HEK293 (cell line): ENCODE results near the gene HLA-DMA.

Source experiments
- CTCF ChIA-PET: fragments of 350-600 bp; formaldehyde crosslinking; extraction: SDS; loops from one replicate; lab custom pipeline; 2021; ENCODE audit warnings: antibody characterized with exemption; lab: Yijun Ruan, JAX
- POLR2A ChIA-PET: fragments of 300-600 bp; formaldehyde crosslinking; extraction: SDS; loops from one replicate; lab custom pipeline; 2020; ENCODE audit warnings: antibody characterized with exemption, inconsistent platforms; lab: Yijun Ruan, JAX
- H3K27ac ChIP-seq: fragments of 200-500 bp; sonication (Bioruptor generic); 2 replicates; pipeline ENCODE4 v1.5.1; 2014; ENCODE audit warnings: low read depth, low read length, control low read depth, inconsistent platforms; ENCODE audit errors: extremely low read depth
- H3K36me3 ChIP-seq, 2 experiments: fragments of 200-500 bp in 1 of 2; sonication (Bioruptor generic) in 1 of 2; 1 replicate in 1 of 2; 2 replicates in 1 of 2; pipeline ENCODE4 v1.5.1; 2014 to 2017; ENCODE audit warnings: inconsistent platforms in 2 of 2, low read length in 2 of 2; ENCODE audit not compliant: control insufficient read depth in 2 of 2, insufficient read depth in 1 of 2
- H3K4me1 ChIP-seq: fragments of 200-500 bp; sonication (Bioruptor generic); 2 replicates; pipeline ENCODE4 v1.5.1; 2014; ENCODE audit warnings: mild to moderate bottlenecking, low read length, inconsistent platforms; ENCODE audit not compliant: control insufficient read depth, insufficient read depth
- H3K4me3 ChIP-seq: 2 replicates; pipeline ENCODE4 v1.5.1; 2011; ENCODE audit warnings: low read depth, mild to moderate bottlenecking, control low read depth, low read length, moderate library complexity
- H3K9me3 ChIP-seq: fragments of 200-500 bp; sonication (Bioruptor generic); 2 replicates; pipeline ENCODE4 v1.5.1; 2014; ENCODE audit warnings: low read depth, low read length, inconsistent platforms; ENCODE audit not compliant: control insufficient read depth, insufficient read depth
- GLI2 ChIP-seq: fragments of 450-650 bp; formaldehyde crosslinking; IDR thresholded peaks from 2 replicates; pipeline ENCODE4; 2017; ENCODE audit warnings: missing biosample characterization, missing genetic modification characterization, low read depth, borderline replicate concordance
- HOXD13 ChIP-seq: sonication (generic); formaldehyde crosslinking; IDR thresholded peaks from 2 replicates; pipeline ENCODE4 v1.8.0; 2022; ENCODE audit warnings: missing genetic modification reagents, borderline replicate concordance
- IKZF3 ChIP-seq: fragments of 450-650 bp; IDR thresholded peaks from 2 replicates; pipeline ENCODE4 v1.5.0; 2018; ENCODE audit warnings: missing biosample characterization, mild to moderate bottlenecking, missing genetic modification characterization, moderate library complexity
- KLF10 ChIP-seq: fragments of 450-650 bp; IDR thresholded peaks from 2 replicates; pipeline ENCODE4 v1.5.1; 2018; ENCODE audit warnings: missing biosample characterization, mild to moderate bottlenecking, missing genetic modification characterization
- RBAK ChIP-seq: fragments of 450-650 bp; formaldehyde crosslinking; IDR thresholded peaks from 2 replicates; pipeline ENCODE4 v1.5.1; 2016; ENCODE audit warnings: missing biosample characterization, missing genetic modification characterization
- ZBTB20 ChIP-seq: fragments of 450-650 bp; formaldehyde crosslinking; IDR thresholded peaks from 2 replicates; pipeline ENCODE4 v1.5.1; 2016; ENCODE audit warnings: missing biosample characterization, missing genetic modification characterization
- ZIC2 ChIP-seq: fragments of 450-650 bp; formaldehyde crosslinking; IDR thresholded peaks from 2 replicates; pipeline ENCODE4 v1.5.1; 2016; ENCODE audit warnings: missing biosample characterization, missing genetic modification characterization
- ZNF133 ChIP-seq: fragments of 450-650 bp; formaldehyde crosslinking; IDR thresholded peaks from 2 replicates; pipeline ENCODE4 v1.5.1; 2016; ENCODE audit warnings: missing biosample characterization, missing genetic modification characterization
- ZNF324 ChIP-seq: fragments of 450-650 bp; formaldehyde crosslinking; IDR thresholded peaks from 2 replicates; pipeline ENCODE4 v1.5.1; 2016; ENCODE audit warnings: missing biosample characterization, missing genetic modification characterization
- ZNF341 ChIP-seq: fragments of 450-650 bp; formaldehyde crosslinking; IDR thresholded peaks from 2 replicates; pipeline ENCODE4; 2016; ENCODE audit warnings: low read depth, missing biosample characterization, missing genetic modification characterization
- ZNF394 ChIP-seq: fragments of 450-650 bp; formaldehyde crosslinking; IDR thresholded peaks from 2 replicates; pipeline ENCODE4 v1.5.1; 2016; ENCODE audit warnings: missing biosample characterization, missing genetic modification characterization, mild to moderate bottlenecking, moderate library complexity, borderline replicate concordance
- ZNF426 ChIP-seq: fragments of 450-650 bp; formaldehyde crosslinking; IDR thresholded peaks from 2 replicates; pipeline ENCODE4 v1.5.1; 2017; ENCODE audit warnings: missing biosample characterization, missing genetic modification characterization, mild to moderate bottlenecking, inconsistent platforms, moderate library complexity
- ZNF48 ChIP-seq: fragments of 450-650 bp; formaldehyde crosslinking; IDR thresholded peaks from 2 replicates; pipeline ENCODE4 v1.5.1; 2016; ENCODE audit warnings: missing biosample characterization, missing genetic modification characterization
- ZNF501 ChIP-seq: fragments of 450-650 bp; formaldehyde crosslinking; IDR thresholded peaks from 2 replicates; pipeline ENCODE4 v1.5.1; 2016; ENCODE audit warnings: missing biosample characterization, missing genetic modification characterization
- ZNF555 ChIP-seq: fragments of 450-650 bp; formaldehyde crosslinking; conservative IDR thresholded peaks from 2 replicates; pipeline ENCODE4 v1.5.1; 2017; ENCODE audit warnings: missing biosample characterization, mild to moderate bottlenecking, missing genetic modification characterization, inconsistent platforms
- ZNF585B ChIP-seq: fragments of 450-650 bp; formaldehyde crosslinking; IDR thresholded peaks from 2 replicates; pipeline ENCODE4 v1.5.1; 2016; ENCODE audit warnings: missing biosample characterization, missing genetic modification characterization
- ZNF624 ChIP-seq: fragments of 450-650 bp; formaldehyde crosslinking; IDR thresholded peaks from 2 replicates; pipeline ENCODE4 v1.5.1; 2017; ENCODE audit warnings: missing biosample characterization, missing genetic modification characterization
- ZNF701 ChIP-seq: fragments of 450-650 bp; formaldehyde crosslinking; IDR thresholded peaks from 2 replicates; pipeline ENCODE4 v1.5.1; 2016; ENCODE audit warnings: missing biosample characterization, missing genetic modification characterization
- ZNF76 ChIP-seq: fragments of 450-650 bp; formaldehyde crosslinking; IDR thresholded peaks from 2 replicates; pipeline ENCODE4; 2016; ENCODE audit warnings: low read depth, missing biosample characterization, missing genetic modification characterization, borderline replicate concordance
- ZNF791 ChIP-seq: fragments of 450-650 bp; formaldehyde crosslinking; IDR thresholded peaks from 2 replicates; pipeline ENCODE4 v1.5.1; 2016; ENCODE audit warnings: missing biosample characterization, missing genetic modification characterization
- TF ChIP-seq, protein P1 (sequence below): fragments of 450-650 bp; formaldehyde crosslinking; IDR thresholded peaks from 2 replicates; pipeline ENCODE4 v1.5.1; 2016; ENCODE audit warnings: missing biosample characterization, missing genetic modification characterization
- TF ChIP-seq, protein P2 (sequence below): fragments of 450-650 bp; formaldehyde crosslinking; IDR thresholded peaks from 2 replicates; pipeline ENCODE4 v1.5.1; 2017; ENCODE audit warnings: missing biosample characterization, missing genetic modification characterization
- TF ChIP-seq, protein P3 (sequence below): fragments of 450-650 bp; formaldehyde crosslinking; IDR thresholded peaks from 2 replicates; pipeline ENCODE4 v1.5.1; 2017; ENCODE audit warnings: missing biosample characterization, missing genetic modification characterization
- TF ChIP-seq, protein P4 (sequence below): fragments of 450-650 bp; formaldehyde crosslinking; IDR thresholded peaks from 2 replicates; pipeline ENCODE4 v1.5.1; 2016; ENCODE audit warnings: missing biosample characterization, missing genetic modification characterization
- TF ChIP-seq, protein P5 (sequence below): fragments of 450-650 bp; formaldehyde crosslinking; conservative IDR thresholded peaks from 2 replicates; pipeline ENCODE4 v1.5.1; 2016; ENCODE audit warnings: low read depth, missing biosample characterization, missing genetic modification characterization

The HLA-DMA gene

DNA sequence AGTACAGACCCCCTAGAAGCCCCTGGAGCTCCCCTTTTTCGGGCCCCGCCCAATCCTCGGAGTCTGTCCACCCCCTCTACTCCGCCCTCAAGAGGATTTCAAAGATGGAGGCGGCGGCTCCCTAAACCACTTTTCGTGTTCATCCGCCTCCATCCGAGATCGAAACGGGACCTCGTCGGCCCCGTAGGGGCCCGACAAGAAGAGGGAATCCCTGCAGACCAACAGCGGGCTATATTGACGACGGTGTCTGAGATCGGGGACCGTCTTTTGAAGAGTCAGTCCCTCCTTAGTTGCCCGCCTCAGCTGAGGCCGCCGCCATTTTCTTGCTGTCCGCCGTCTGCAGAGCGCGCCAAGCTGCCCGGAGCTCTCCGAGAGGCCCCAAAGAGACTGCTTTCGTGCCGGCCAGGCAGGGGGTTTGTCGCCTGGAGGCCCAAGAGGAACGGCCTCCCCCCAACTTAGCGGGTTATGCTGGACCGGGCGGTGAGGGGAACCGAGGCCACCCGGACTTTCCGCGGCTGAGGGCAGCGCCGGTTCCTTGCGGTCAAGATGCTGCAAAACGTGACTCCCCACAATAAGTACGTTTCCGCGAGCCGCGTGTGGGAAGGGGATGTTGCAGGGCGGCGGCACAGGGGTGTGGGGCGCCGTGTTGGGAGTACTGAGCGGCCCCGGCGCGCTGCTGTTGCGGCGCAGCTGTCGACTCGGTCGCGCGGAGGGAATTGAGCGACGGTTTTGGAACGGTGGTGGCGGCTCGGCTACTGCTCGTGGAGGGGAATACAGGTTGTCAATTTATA lies 19.7 kb upstream of the HLA-DMA start (continued):
- TF ChIP-seq, protein P1, sequence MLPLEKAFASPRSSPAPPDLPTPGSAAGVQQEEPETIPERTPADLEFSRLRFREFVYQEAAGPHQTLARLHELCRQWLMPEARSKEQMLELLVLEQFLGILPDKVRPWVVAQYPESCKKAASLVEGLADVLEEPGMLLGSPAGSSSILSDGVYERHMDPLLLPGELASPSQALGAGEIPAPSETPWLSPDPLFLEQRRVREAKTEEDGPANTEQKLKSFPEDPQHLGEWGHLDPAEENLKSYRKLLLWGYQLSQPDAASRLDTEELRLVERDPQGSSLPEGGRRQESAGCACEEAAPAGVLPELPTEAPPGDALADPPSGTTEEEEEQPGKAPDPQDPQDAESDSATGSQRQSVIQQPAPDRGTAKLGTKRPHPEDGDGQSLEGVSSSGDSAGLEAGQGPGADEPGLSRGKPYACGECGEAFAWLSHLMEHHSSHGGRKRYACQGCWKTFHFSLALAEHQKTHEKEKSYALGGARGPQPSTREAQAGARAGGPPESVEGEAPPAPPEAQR (tag by site-specific recombination): no peak
- no peak for TF ChIP-seq ZNF791
- no peak; the same call in 1 of the 2 replicates for TF ChIP-seq ZBTB20
- no peak for TF ChIP-seq ZNF701 (tag by site-specific recombination)
- TF ChIP-seq ZNF76: 0 out of 2 replicates have a peak, but pooled peaks have one; percentile 30
- no peak for TF ChIP-seq ZNF585B (tag by site-specific recombination)
- TF ChIP-seq ZNF555 (tag by site-specific recombination): no peak
- TF ChIP-seq, protein P2, sequence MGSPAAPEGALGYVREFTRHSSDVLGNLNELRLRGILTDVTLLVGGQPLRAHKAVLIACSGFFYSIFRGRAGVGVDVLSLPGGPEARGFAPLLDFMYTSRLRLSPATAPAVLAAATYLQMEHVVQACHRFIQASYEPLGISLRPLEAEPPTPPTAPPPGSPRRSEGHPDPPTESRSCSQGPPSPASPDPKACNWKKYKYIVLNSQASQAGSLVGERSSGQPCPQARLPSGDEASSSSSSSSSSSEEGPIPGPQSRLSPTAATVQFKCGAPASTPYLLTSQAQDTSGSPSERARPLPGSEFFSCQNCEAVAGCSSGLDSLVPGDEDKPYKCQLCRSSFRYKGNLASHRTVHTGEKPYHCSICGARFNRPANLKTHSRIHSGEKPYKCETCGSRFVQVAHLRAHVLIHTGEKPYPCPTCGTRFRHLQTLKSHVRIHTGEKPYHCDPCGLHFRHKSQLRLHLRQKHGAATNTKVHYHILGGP (tag by site-specific recombination): no peak
- no peak for TF ChIP-seq RBAK
- TF ChIP-seq ZNF624 (tag by site-specific recombination): 0 out of 2 replicates have a peak, but pooled peaks have one; percentile 8
- TF ChIP-seq HOXD13 (CRISPR knock-in tag): peak; percentile 80
- TF ChIP-seq GLI2 (tag by site-specific recombination): no peak
- no peak for TF ChIP-seq ZNF133 (tag by site-specific recombination)
- TF ChIP-seq KLF10: no peak
- TF ChIP-seq, protein P3, sequence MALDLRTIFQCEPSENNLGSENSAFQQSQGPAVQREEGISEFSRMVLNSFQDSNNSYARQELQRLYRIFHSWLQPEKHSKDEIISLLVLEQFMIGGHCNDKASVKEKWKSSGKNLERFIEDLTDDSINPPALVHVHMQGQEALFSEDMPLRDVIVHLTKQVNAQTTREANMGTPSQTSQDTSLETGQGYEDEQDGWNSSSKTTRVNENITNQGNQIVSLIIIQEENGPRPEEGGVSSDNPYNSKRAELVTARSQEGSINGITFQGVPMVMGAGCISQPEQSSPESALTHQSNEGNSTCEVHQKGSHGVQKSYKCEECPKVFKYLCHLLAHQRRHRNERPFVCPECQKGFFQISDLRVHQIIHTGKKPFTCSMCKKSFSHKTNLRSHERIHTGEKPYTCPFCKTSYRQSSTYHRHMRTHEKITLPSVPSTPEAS (tag by site-specific recombination): no peak
- TF ChIP-seq ZIC2 (tag by site-specific recombination): no peak
- no peak for TF ChIP-seq ZNF48 (tag by site-specific recombination)
- no peak for TF ChIP-seq ZNF341 (tag by site-specific recombination)

DNA sequence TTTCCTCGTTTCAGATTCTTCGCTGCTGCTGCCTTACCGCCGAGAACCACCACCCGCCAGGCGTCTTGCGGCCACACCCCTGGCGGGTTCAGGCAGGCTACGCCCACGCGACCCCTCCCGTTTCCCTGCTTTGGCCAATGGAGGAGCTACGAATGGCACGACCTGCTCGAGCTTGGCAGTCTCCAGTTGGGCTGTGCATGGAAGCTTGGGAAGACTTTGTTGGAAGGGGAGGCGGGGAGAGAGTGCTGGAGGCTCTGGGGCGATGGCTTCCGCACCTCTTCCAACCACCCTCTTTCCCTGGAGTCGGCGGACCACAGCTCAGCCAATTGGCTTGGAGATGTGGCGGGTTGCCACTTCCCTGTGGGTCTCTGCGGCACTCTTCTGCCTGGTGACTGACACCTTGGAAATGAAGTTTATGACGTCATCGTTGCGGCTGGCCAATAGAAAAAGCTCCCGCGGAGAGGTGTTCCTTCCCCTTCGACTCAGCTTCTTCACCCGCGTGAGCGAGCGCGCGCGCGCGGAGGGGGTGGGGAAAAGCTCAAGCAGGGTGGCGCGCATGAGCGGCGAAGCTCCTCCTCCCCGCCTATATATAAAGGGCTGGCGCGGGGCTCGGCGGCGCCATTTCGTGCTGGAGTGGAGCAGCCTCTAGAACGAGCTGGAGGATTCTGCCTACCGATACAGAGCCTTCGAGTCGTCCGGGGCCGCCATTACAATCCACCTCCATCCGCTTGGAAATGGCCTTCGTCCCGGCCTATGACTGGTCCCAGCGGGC lies 18.9 kb upstream of the HLA-DMA start:
- POLR2A ChIA-PET: interaction anchor here (0.5 to 11.3 kb wide), 108 partner anchors 9 to 1821 kb away, joined by 3 to 405 read pairs (median 5); partner anchors contain the start of genes AGPAT1, ATF6B, B3GALT4 and BAG6
- TF ChIP-seq ZNF394 (tag by site-specific recombination) (peak; percentile 97), ZNF324 (tag by site-specific recombination) (peak; percentile 53), ZNF501 (tag by site-specific recombination) (peak; percentile 84), HOXD13 (CRISPR knock-in tag) (no peak), IKZF3 (peak; percentile 100), ZNF426 (tag by site-specific recombination) (no peak)
- TF ChIP-seq, protein P4, sequence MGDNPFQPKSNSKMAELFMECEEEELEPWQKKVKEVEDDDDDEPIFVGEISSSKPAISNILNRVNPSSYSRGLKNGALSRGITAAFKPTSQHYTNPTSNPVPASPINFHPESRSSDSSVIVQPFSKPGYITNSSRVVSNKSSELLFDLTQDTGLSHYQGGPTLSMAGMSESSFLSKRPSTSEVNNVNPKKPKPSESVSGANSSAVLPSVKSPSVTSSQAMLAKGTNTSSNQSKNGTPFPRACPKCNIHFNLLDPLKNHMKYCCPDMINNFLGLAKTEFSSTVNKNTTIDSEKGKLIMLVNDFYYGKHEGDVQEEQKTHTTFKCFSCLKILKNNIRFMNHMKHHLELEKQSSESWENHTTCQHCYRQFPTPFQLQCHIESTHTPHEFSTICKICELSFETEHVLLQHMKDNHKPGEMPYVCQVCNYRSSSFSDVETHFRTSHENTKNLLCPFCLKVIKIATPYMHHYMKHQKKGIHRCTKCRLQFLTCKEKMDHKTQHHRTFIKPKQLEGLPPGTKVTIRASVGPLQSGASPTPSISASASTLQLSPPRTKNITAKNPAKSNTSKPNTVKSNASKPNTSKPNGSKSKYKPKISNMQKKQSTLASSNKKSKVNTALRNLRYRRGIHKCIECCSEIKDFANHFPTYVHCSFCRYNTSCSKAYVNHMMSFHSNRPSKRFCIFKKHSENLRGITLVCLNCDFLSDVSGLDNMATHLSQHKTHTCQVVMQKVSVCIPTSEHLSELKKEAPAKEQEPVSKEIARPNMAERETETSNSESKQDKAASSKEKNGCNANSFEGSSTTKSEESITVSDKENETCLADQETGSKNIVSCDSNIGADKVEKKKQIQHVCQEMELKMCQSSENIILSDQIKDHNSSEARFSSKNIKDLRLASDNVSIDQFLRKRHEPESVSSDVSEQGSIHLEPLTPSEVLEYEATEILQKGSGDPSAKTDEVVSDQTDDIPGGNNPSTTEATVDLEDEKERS (tag by site-specific recombination): no peak
- TF ChIP-seq, protein P5, sequence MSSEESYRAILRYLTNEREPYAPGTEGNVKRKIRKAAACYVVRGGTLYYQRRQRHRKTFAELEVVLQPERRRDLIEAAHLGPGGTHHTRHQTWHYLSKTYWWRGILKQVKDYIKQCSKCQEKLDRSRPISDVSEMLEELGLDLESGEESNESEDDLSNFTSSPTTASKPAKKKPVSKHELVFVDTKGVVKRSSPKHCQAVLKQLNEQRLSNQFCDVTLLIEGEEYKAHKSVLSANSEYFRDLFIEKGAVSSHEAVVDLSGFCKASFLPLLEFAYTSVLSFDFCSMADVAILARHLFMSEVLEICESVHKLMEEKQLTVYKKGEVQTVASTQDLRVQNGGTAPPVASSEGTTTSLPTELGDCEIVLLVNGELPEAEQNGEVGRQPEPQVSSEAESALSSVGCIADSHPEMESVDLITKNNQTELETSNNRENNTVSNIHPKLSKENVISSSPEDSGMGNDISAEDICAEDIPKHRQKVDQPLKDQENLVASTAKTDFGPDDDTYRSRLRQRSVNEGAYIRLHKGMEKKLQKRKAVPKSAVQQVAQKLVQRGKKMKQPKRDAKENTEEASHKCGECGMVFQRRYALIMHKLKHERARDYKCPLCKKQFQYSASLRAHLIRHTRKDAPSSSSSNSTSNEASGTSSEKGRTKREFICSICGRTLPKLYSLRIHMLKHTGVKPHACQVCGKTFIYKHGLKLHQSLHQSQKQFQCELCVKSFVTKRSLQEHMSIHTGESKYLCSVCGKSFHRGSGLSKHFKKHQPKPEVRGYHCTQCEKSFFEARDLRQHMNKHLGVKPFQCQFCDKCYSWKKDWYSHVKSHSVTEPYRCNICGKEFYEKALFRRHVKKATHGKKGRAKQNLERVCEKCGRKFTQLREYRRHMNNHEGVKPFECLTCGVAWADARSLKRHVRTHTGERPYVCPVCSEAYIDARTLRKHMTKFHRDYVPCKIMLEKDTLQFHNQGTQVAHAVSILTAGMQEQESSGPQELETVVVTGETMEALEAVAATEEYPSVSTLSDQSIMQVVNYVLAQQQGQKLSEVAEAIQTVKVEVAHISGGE (tag by site-specific recombination): no peak

More for the DNA sequence above, 18.9 kb upstream of the HLA-DMA start:
- CTCF ChIA-PET: interaction anchor here (0.7 to 18.0 kb wide), 16 partner anchors 9 to 1079 kb away, joined by 3 to 344 read pairs (median 6); partner anchors contain the start of genes HLA-DMA and TAP2
- Histone ChIP-seq H3K36me3 (peaks cover 33 to 59% of the 10 kb centered on the region in 2 experiments), H3K4me3 (peak overlapping the region; percentile 97), H3K27ac (peak overlapping the region; percentile 99), H3K9me3 (no peaks in the 10 kb centered on the region), H3K4me1 (peaks cover 20% of the 10 kb centered on the region)
